NB4 (cell line): ENCODE measurements around the gene AK2.

ENCODE experiments used
- POLR2A ChIP-seq: IDR thresholded peaks from 2 replicates; pipeline ENCODE4 v1.6.1; 2011; ENCODE audit warnings: mild to moderate bottlenecking; ENCODE audit not compliant: insufficient read length; ENCODE audit errors: extremely low read depth
- TF ChIP-seq, protein P1 (sequence below): IDR thresholded peaks from 2 replicates; pipeline ENCODE4 v1.6.1; 2011; ENCODE audit warnings: low read depth, low read length

DNA sequence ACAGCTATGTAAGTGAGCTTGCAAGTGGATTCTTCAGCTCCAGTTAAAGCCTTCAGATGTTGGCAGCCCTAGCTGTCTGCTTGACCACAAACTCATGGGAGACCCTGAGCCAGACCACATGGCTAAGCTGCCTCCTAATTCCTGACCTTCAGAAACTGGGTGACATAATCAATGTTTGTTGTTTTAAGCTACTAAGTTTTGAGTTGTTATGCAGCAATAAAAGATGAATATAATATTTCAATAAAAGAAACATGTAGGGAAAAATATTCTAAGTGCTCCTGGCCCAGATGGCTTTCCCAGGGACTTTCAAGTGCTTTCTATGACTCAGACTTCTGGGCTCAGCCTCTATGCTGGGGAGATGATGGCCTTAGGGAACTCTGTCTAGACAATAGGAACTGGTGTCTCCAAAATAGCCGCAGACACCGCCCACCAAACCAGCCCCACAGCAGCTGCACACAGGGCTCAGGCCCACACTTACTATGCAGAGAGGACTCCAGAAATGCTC, 23.9 kb upstream of the AK2 start:
- TF ChIP-seq, protein P1, sequence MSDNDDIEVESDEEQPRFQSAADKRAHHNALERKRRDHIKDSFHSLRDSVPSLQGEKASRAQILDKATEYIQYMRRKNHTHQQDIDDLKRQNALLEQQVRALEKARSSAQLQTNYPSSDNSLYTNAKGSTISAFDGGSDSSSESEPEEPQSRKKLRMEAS = no peak
- no peak for TF ChIP-seq POLR2A
